GM18505 (cell line): ENCODE data around the gene TBC1D14.

Experiments used
- ATAC-seq: cut with Tn5 transposase; IDR thresholded peaks from one replicate; pipeline ENCODE4 v1.9.1; 2021; ENCODE audit not compliant: unreplicated experiment
- POLR2A ChIP-seq: IDR thresholded peaks from 4 replicates; pipeline ENCODE4 v1.6.1; 2011; ENCODE audit warnings: borderline replicate concordance; ENCODE audit not compliant: insufficient read depth, insufficient read length; ENCODE audit errors: extremely low read depth

The TBC1D14 gene

DNA sequence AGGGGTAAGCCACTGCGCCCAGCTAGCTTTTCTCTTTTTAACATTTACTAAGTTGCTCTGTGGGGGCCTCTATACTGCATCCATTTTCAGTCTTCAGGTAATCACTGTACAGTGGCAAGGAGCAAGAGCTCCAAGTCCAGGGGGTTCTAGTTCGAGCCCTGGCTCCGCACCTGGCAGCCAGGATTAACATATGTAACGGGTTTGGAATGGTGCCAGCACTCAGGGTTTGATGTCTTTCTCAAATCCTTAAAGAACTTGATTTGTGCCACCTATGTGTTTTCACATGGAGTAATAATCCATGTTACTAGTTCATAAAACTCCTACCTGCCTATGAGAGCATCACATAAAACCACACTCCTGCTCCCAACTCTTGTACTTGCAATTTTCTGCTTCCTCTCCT, 153.7 kb downstream of the TBC1D14 start:
- ATAC-seq = no peak
- TF ChIP-seq POLR2A = no peak

DNA sequence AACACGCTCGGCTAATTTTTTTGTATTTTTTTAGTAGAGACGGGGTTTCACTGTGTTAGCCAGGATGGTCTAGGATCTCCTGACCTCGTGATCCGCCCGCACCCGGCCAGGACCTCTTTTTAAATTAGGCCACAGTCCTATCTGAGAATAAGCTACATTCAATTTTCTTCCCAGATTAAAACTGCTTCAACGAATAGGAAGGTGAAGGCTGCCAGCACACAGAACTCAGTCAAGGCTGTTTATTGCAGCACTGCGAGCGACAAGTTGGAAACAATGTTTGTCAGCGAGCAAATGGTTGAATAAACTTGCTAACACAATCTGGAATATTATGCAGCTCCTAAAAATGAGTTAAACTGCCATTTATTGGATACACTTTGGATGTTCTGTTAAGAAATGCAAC, 156.4 kb downstream of the TBC1D14 start:
- ATAC-seq = no peak
- no peak for TF ChIP-seq POLR2A

DNA sequence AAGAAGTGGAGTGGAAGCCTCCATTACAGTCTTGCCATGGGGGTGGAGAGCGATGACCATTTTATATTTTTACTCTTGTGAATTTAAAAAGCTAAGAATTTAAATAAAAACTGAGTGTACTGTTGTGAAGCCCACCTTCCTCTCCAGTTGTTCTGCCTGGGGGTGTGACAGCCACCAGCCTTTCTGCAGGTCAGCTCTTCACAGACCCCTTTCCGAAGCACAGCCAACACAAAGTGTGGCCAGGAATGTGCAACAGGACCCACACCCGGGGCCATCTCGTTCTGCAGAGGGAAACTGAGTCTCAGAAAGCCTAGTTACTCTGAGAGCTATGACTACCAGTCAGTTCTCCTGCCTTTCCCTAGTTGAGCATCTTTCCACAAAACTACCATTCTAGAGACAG, 156.9 kb downstream of the TBC1D14 start:
- ATAC-seq = no peak

DNA sequence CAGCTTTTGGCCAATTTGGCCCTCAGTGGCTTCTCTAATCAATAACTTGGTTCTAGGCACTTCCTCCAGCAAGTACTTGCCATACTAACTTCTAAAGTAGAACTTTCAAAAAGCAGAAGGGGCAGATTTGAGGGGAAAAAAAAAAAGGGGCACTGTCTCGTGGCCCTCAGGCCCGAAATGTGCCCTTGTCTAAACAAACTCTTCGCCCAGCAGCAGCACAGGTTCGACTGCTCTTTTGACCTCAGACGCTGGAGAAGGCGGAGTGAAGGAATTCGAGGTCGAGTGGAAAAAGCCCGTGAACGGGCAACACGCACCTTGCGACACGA, 157.5 kb downstream of the TBC1D14 start:
- ATAC-seq = no peak
- TF ChIP-seq POLR2A = no peak

More for the DNA sequence above, 156.9 kb downstream of the TBC1D14 start:
- TF ChIP-seq POLR2A = no peak

DNA sequence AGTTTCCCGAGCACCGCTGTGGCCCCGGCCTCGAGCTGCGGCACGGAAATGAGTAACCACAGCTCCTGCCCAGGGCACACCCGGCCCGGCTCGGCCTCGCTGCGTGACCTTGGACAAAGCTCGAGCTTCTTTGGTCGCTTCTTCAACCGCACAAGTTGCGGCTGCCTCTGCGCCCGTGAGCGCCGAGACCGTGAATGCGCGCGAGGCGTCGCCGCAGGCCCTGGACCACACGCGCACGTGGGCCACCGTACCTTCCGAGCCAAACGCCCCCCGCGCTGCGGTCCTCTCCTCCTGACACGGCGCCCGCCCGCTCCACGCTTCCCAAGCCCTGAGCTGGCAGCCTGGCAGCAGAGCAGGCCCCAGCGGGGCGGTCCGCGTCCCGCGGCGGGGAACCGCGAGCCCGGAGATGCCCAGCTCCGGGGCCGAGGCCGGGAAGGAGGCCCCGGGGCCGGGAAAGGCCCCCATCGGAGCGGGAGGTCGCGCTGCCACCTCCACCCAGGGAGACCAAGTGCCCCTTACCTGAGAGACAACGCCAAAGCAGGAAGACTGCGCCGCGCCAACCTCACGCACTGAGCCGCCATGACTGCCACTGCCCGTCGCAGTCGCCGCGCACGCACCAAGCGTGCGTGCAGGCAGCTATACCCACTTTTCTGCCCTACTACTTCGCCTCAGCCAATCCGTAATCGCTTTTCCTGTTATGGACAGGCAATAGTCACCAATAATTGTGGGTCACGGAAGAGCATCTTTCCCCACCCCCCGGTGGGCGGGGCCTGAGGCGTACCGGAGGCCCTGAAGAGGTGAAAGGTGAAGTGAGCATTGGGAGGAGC, 158.0 kb downstream of the TBC1D14 start, which contains the start of gene GRPEL1:
Gene GRPEL1 (minus strand): TSS at position 613 of the 827 bp plus-strand sequence. CDS start 32 bp downstream, at position 581.
- ATAC-seq = peak; percentile 78
- peak; percentile 91 for TF ChIP-seq POLR2A

- TF ChIP-seq POLR2A = peak; percentile 72
- peak; percentile 25 for ATAC-seq
These were observed 158.7 kb downstream of the TBC1D14 start for GRCh38 chr4:7068279-7068842.

DNA sequence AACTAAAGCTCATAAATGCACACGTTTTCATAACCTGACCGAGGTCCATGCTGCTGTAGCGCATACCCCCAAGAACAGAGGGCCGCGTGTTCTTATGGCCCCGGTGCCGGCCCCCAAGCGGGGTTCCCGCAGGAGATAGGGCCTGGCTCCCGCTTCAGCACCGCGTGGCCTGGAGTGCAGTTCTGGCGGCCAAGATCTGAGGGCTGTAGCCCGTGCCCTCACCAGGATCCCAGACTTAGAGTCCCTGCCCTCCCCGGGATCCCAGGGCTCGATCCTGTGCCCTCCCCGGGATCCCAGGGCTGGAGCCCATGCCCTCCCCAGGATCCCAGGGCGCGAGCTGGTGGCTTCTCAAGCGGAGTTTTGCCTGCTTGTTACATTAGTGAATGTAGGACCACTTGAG, 159.3 kb downstream of the TBC1D14 start:
- TF ChIP-seq POLR2A = no peak
- no peak for ATAC-seq

DNA sequence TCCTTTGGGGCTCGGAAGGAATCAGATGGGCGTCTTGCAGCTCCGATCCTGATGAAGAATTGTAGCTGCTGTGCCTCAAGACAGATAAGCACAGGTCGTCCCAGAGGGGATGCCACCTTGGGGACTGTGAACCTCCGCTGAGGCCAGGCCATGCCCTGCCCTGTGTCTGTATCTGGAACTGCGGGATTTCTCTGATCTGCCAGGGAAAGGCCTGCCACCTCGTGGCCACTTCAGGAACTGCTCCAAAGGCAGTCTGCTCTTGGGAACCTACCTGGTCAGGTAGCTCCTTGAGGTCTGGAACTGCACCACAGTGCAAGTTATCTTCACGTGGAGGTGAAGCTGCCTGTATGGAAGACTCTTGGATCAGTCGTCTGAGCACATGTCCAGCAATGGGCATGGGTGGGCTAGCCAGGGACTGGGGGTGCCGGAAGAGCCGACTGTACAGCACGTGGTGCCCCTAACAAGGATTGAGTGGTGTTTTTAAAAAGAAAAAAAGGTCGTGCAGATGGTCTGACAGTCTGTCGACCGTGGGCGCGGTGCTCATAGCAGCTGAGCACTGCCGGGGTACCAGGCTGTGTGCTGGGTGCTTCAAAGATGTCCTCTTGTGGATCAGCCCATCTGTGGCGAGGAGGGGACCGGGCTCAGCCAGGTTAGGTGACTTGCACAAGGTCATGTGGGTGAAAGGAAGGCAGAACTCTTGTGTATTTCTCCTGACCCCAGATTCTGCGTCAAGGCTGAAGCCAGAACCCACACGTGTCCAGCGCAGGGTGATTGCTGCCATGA, 161.3 kb downstream of the TBC1D14 start:
- peak; percentile 17 for ATAC-seq
- no peak for TF ChIP-seq POLR2A

GRCh38 chr4:7073059-7073458, 163.4 kb downstream of the TBC1D14 start:
- no peak for ATAC-seq
- no peak for TF ChIP-seq POLR2A

DNA sequence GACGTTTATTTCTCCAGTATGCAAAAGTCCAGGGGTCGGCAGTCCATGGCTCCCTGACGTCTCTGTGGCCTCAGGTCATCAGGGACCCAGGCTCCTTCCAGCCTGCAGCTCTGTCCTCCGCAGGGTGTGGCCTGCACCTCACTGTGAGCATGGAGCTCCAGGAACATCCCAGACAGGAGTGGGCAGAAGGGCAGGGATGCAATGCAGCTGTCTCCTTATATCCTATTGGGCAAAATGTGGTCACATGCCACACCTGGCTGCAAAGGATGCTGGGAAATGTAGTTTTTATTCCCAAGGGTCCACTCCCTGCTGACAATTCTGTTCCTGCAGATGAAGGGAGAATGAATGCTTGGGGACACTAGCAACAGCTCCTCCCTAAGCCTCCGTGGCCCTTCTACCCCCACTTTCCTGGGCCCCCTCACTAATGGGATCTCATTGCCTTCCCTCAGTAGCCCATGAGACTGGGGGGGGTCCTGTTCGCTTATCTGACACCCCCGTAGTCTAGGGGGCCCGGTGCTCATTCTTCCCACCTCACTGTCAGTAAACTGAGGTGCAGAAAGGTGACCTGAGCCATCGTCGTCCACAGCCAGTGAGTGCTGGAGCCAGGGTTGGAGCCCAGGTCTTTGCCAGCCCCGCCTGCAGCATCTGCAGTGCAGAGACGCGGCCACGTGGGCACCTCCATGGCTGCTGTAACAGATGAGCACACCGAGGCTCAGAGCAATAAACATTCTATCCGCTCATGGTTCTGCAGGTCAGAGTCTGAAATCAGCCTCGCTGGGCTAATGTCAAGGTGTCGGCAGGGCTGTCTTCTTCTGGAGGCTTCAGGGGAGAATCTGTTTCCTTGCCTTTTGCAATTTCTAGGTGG, 164.1 kb downstream of the TBC1D14 start:
- ATAC-seq = no peak
- no peak for TF ChIP-seq POLR2A

DNA sequence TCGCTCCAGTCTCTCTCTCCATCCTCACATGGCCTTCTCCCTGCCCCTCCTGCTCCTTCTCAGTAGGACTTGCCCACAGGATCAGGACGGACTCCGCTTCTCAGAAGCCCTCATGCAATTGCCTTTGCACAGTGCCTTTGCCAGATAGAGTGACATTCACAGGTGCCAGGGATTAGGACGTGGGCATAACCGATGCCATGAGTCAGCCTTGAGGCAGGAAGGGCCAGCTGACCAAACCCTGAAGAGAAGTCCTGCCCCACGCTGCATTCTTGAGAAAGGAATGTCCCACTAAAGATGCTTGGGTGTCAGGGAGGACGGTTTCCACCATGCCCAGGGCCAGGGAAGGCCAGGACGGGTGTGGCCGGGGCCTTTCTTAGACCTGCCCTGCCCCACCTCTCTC, 164.8 kb downstream of the TBC1D14 start:
- no peak for ATAC-seq
- no peak for TF ChIP-seq POLR2A

DNA sequence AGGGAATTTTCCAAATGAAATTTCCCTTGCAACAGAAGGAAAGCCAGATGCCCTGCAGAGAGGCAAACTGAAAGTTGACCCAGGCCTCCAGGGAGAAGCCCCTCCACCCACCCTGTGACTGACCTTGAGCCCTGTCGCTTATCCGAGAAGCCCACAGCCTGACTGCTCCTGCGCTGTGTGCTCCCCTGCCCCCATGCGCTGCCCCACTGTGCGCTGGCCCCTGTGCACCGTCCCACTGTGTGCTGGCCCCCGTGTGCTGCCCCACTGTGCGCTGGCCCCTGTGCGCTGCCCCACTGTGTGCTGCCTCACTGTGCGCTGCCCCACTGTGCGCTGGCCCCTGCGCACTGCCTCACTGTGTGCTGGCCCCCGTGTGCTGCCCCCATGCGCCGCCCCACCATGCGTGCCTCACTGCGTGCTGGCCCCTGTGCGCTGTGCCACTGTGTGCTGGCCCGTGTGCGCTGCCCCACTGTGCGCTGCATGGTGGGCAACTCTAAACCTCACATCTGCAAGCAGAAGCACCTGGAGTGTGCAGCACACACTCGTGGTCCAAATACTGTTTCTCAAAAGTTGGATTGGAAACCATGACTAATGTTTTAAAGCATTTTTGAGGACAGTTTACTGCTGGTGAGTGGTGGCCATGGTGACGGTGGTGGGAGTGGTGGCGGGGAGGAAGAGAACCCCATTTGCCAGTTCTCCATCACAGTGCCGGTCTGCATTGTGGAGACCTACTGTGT, 166.5 kb downstream of the TBC1D14 start:
- no peak for TF ChIP-seq POLR2A
- no peak for ATAC-seq
